Mesendoderm (in vitro differentiated cells): ENCODE results near the gene XRN1.
"Not testable (repeated sequence)": the region's sequence is repeated elsewhere in the genome, so short reads cannot be mapped to it uniquely, and the experiment has no call there.

Experiments used
- DNase-seq: peaks from one replicate; pipeline ENCODE4 v3.0.0; 2013
- H2AK5ac ChIP-seq: 2 replicates; pipeline ENCODE4 v1.6.1; 2013; ENCODE audit warnings: low read length, inconsistent platforms
- H2BK120ac ChIP-seq: 2 replicates; pipeline ENCODE4 v1.6.1; 2013; ENCODE audit warnings: low read depth, mild to moderate bottlenecking, low read length, moderate library complexity, mixed read lengths
- H2BK15ac ChIP-seq: replicated peaks from 2 replicates; pipeline ENCODE4 v1.6.1; 2013; ENCODE audit warnings: low read depth, mild to moderate bottlenecking, moderate library complexity
- H2BK5ac ChIP-seq: 2 replicates; pipeline ENCODE4 v1.6.1; 2013; ENCODE audit warnings: low read length, inconsistent platforms
- H3K18ac ChIP-seq: 2 replicates; pipeline ENCODE4 v1.6.1; 2013; ENCODE audit warnings: mild to moderate bottlenecking, low read length, mixed read lengths
- H3K23ac ChIP-seq: one replicate; pipeline ENCODE4 v1.6.1; 2013; ENCODE audit warnings: low read length
- H3K27ac ChIP-seq: 2 replicates; pipeline ENCODE4 v1.5.1; 2013; ENCODE audit warnings: low read depth, mild to moderate bottlenecking, inconsistent platforms, low read length, moderate library complexity
- H3K27me3 ChIP-seq: 2 replicates; pipeline ENCODE4 v1.6.1; 2013; ENCODE audit warnings: low read length, control low read depth, mild to moderate bottlenecking, inconsistent platforms; ENCODE audit not compliant: insufficient read depth, poor library complexity
- H3K36me3 ChIP-seq: 2 replicates; pipeline ENCODE4 v1.6.1; 2013; ENCODE audit warnings: low read length, inconsistent platforms; ENCODE audit not compliant: control insufficient read depth, insufficient read depth
- H3K4ac ChIP-seq: one replicate; pipeline ENCODE4 v1.6.1; 2013; ENCODE audit warnings: low read depth, mild to moderate bottlenecking, low read length, moderate library complexity
- H3K4me1 ChIP-seq: 2 replicates; pipeline ENCODE4 v1.6.1; 2013; ENCODE audit warnings: low read depth, low read length, inconsistent platforms; ENCODE audit not compliant: control insufficient read depth
- H3K4me2 ChIP-seq: 2 replicates; pipeline ENCODE4 v1.6.1; 2013; ENCODE audit warnings: low read length
- H3K4me3 ChIP-seq: 2 replicates; pipeline ENCODE4 v1.5.1; 2013; ENCODE audit warnings: mild to moderate bottlenecking, low read length
- H3K56ac ChIP-seq: one replicate; pipeline ENCODE4 v1.6.1; 2013; ENCODE audit warnings: low read length
- H3K79me1 ChIP-seq: 2 replicates; pipeline ENCODE4 v1.6.1; 2013; ENCODE audit warnings: low read length, inconsistent platforms
- H3K79me2 ChIP-seq: 2 replicates; pipeline ENCODE4 v1.6.1; 2013; ENCODE audit warnings: mild to moderate bottlenecking, low read length; ENCODE audit not compliant: control insufficient read depth, insufficient read depth
- H3K9ac ChIP-seq: 2 replicates; pipeline ENCODE4 v1.6.1; 2013; ENCODE audit warnings: low read length, inconsistent platforms
- H4K5ac ChIP-seq: one replicate; pipeline ENCODE4 v1.6.1; 2013; ENCODE audit warnings: low read length
- H4K8ac ChIP-seq: one replicate; pipeline ENCODE4 v1.6.1; 2013; ENCODE audit warnings: low read depth, mild to moderate bottlenecking, control low read depth, low read length, moderate library complexity
- WGBS: extraction: QIAGEN DNeasy Blood & Tissue Kit; methylation state at CpG from one replicate; pipeline ENCODE4 v1.1.7; 2013; ENCODE audit warnings: low lambda C conversion rate, missing lambda C conversion rate; ENCODE audit not compliant: insufficient coverage; ENCODE audit errors: extremely low coverage; 5-methylcytosine and 5-hydroxymethylcytosine counted together

The XRN1 gene

DNA sequence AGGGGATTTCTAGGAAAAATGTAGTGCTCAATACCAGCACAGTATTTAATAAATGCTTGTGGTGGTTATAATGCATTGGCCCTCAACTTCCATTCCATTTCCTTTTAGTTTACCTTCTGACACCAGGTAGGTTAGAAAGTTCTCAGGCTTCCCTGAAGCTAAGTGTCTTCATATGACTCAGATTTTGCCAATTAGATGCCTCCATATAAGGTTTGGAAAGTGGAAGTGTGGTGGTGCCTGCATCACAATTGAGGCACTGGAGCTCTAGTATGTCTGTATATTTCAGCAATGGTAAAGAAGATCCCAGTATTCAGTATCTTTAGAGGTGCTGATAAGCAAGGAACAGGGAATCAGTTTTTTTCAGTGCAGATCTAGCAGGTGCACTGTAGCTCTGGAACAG, 18.3 kb downstream of the XRN1 start:
- no peak overlapping the region for H2AK5ac ChIP-seq

GRCh38 chr3:142424754-142425153, 23.1 kb downstream of the XRN1 start:
- H3K27me3 ChIP-seq: no peaks in the 10 kb centered on the region
- H3K36me3 ChIP-seq: no peaks in the 10 kb centered on the region
- no peak overlapping the region for H3K4ac ChIP-seq
- H3K4me3 ChIP-seq: no peak overlapping the region
- no peak overlapping the region for H2BK5ac ChIP-seq
- no peak for DNase-seq
- no peak overlapping the region for H3K56ac ChIP-seq
- H2AK5ac ChIP-seq: no peak overlapping the region
- H3K9ac ChIP-seq: no peak overlapping the region
- H4K5ac ChIP-seq: no peak overlapping the region
- H3K23ac ChIP-seq: no peak overlapping the region
- H3K4me2 ChIP-seq: no peak overlapping the region
- H3K18ac ChIP-seq: no peak overlapping the region
- no peak overlapping the region for H3K27ac ChIP-seq
- H3K4me1 ChIP-seq: no peaks in the 10 kb centered on the region
- H3K79me2 ChIP-seq: no peaks in the 10 kb centered on the region
- WGBS: 100% methylated on average over 1 of the region's 1 CpG
- no peak overlapping the region for H4K8ac ChIP-seq
- no peak overlapping the region for H2BK15ac ChIP-seq
- H2BK120ac ChIP-seq: no peak overlapping the region
- H3K79me1 ChIP-seq: no peaks in the 10 kb centered on the region

More for the DNA sequence above, 18.3 kb downstream of the XRN1 start:
- H3K36me3 ChIP-seq: no peaks in the 10 kb centered on the region
- H3K4ac ChIP-seq: no peak overlapping the region
- no peak overlapping the region for H3K56ac ChIP-seq
- H3K4me1 ChIP-seq: no peaks in the 10 kb centered on the region
- H3K27ac ChIP-seq: no peak overlapping the region
- H4K8ac ChIP-seq: no peak overlapping the region
- H3K23ac ChIP-seq: no peak overlapping the region
- no peak overlapping the region for H3K18ac ChIP-seq
- H2BK5ac ChIP-seq: no peak overlapping the region
- no peak overlapping the region for H3K4me2 ChIP-seq
- H3K79me1 ChIP-seq: no peaks in the 10 kb centered on the region
- H3K9ac ChIP-seq: no peak overlapping the region
- no peak overlapping the region for H2BK15ac ChIP-seq
- DNase-seq: no peak
- H3K79me2 ChIP-seq: no peaks in the 10 kb centered on the region
- H3K4me3 ChIP-seq: no peak overlapping the region
- no peaks in the 10 kb centered on the region for H3K27me3 ChIP-seq
- H4K5ac ChIP-seq: no peak overlapping the region
- no peak overlapping the region for H2BK120ac ChIP-seq

GRCh38 chr3:142418926-142419592, 28.8 kb downstream of the XRN1 start:
- Histone ChIP-seq H3K56ac (no peak overlapping the region), H3K4me3 (no peak overlapping the region), H4K8ac (no peak overlapping the region), H2BK5ac (no peak overlapping the region), H3K23ac (no peak overlapping the region), H3K27me3 (no peaks in the 10 kb centered on the region), H3K27ac (no peak overlapping the region), H3K4me1 (no peaks in the 10 kb centered on the region), H3K4me2 (no peak overlapping the region), H3K18ac (no peak overlapping the region), H3K4ac (no peak overlapping the region), H3K9ac (no peak overlapping the region), H3K36me3 (no peaks in the 10 kb centered on the region), H3K79me1 (no peaks in the 10 kb centered on the region), H2BK120ac (no peak overlapping the region), H4K5ac (no peak overlapping the region), H2AK5ac (no peak overlapping the region), H3K79me2 (no peaks in the 10 kb centered on the region), H2BK15ac (no peak overlapping the region)
- WGBS: no CpG with 5 or more reads among the region's 5 CpGs
- DNase-seq: no peak

GRCh38 chr3:142417302-142417701, 30.5 kb downstream of the XRN1 start:
- no peak overlapping the region for H3K9ac ChIP-seq
- no peak overlapping the region for H2AK5ac ChIP-seq
- no peak overlapping the region for H3K23ac ChIP-seq
- no peaks in the 10 kb centered on the region for H3K79me2 ChIP-seq
- H4K8ac ChIP-seq: no peak overlapping the region
- H2BK5ac ChIP-seq: no peak overlapping the region
- H3K4me3 ChIP-seq: no peak overlapping the region
- no peak for DNase-seq
- no peaks in the 10 kb centered on the region for H3K79me1 ChIP-seq
- H3K27me3 ChIP-seq: no peaks in the 10 kb centered on the region
- no peak overlapping the region for H4K5ac ChIP-seq
- no peak overlapping the region for H2BK120ac ChIP-seq
- H3K4ac ChIP-seq: no peak overlapping the region
- no peak overlapping the region for H3K27ac ChIP-seq
- H2BK15ac ChIP-seq: no peak overlapping the region
- H3K4me2 ChIP-seq: no peak overlapping the region
- no peak overlapping the region for H3K56ac ChIP-seq
- no peaks in the 10 kb centered on the region for H3K4me1 ChIP-seq
- no peaks in the 10 kb centered on the region for H3K36me3 ChIP-seq
- H3K18ac ChIP-seq: no peak overlapping the region
- WGBS: no CpG with 5 or more reads among the region's 1 CpG

DNA sequence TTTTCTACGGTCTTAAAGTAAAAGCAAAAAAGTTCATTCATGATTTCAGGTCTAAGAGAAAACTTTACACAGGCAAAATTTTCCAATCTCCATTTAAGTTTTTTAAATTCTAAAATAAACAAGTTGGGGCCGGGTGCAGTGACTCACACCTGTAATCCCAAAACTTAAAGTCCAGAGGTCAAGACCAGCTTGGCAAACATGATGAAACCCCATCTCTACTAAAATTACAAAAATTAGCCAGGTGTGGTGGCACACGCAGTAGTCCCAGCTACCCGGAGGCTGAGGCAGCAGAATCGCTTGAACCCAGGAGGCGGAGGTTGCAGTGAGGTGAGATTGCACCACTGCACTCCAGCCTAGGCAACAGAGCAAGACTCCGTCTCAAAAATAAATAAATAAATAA, 47.3 kb downstream of the XRN1 start:
- not testable (repeated sequence) for H3K56ac ChIP-seq, H3K18ac ChIP-seq, DNase-seq, H2BK15ac ChIP-seq, H3K9ac ChIP-seq, H3K27ac ChIP-seq, H3K79me2 ChIP-seq, H3K4me3 ChIP-seq, H4K8ac ChIP-seq, H3K79me1 ChIP-seq, H3K4ac ChIP-seq, H3K4me2 ChIP-seq, H3K27me3 ChIP-seq, H3K36me3 ChIP-seq, H2BK120ac ChIP-seq, H3K4me1 ChIP-seq, H2BK5ac ChIP-seq, H4K5ac ChIP-seq, H2AK5ac ChIP-seq, H3K23ac ChIP-seq
- no CpG with 5 or more reads among the region's 7 CpGs for WGBS

- no peaks in the 10 kb centered on the region for H3K79me1 ChIP-seq
- H4K8ac ChIP-seq: no peak overlapping the region
- no peak overlapping the region for H4K5ac ChIP-seq
- no peaks in the 10 kb centered on the region for H3K79me2 ChIP-seq
- no peak overlapping the region for H2AK5ac ChIP-seq
- no peak overlapping the region for H3K27ac ChIP-seq
- no peak overlapping the region for H3K4me2 ChIP-seq
- no peak overlapping the region for H2BK15ac ChIP-seq
- no peak overlapping the region for H2BK120ac ChIP-seq
- H3K4me3 ChIP-seq: no peak overlapping the region
- H3K9ac ChIP-seq: no peak overlapping the region
- DNase-seq: peak; percentile 1
- H3K36me3 ChIP-seq: peaks cover 2% of the 10 kb centered on the region
- H3K4ac ChIP-seq: no peak overlapping the region
- H3K4me1 ChIP-seq: no peaks in the 10 kb centered on the region
- H3K27me3 ChIP-seq: no peaks in the 10 kb centered on the region
- no CpG with 5 or more reads among the region's 4 CpGs for WGBS
- H3K18ac ChIP-seq: no peak overlapping the region
- H2BK5ac ChIP-seq: no peak overlapping the region
- no peak overlapping the region for H3K23ac ChIP-seq
- no peak overlapping the region for H3K56ac ChIP-seq
Observed at GRCh38 chr3:142394921-142395622, 52.8 kb downstream of the XRN1 start.
